Measurements from ENCODE around the gene SDHB. TPM values are rescaled to one million over a fixed set of nuclear protein-coding genes. Genes with fewer than 3 reads are reported as not detected.

SDHB gene
- total and polyA plus RNA-seq, 2 experiments from 2014 or later: 126 to 156 TPM

DNA sequence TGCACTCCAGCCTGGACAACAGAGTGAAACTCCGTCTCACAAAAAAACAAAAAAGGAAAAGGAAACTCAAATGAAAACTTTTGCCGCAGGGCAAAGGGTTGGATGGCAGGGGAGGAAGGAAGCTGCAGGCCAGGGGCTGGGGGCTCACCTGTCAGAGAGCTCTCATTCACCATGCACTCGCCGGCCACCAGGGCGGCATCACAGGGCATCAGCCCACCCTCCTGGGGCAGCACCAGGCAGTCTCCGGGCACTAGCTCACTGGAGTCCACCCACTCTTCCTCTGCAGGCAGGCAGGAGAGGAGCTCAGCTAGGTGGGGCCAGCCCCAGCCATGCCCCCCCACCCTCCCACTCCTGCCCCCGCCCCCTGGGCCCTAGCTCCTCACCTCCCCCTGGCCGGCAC, 54.0 kb downstream of the SDHB start:
- H3K27me3 ChIP-seq: no peaks in the 10 kb centered on the region
- peaks cover 5% of the 10 kb centered on the region for H3K36me3 ChIP-seq
- no peaks in the 10 kb centered on the region for H3K4me1 ChIP-seq (ENCODE audit: low read depth)
- no peak overlapping the region for H3K4me3 ChIP-seq
- TF ChIP-seq, protein P1, sequence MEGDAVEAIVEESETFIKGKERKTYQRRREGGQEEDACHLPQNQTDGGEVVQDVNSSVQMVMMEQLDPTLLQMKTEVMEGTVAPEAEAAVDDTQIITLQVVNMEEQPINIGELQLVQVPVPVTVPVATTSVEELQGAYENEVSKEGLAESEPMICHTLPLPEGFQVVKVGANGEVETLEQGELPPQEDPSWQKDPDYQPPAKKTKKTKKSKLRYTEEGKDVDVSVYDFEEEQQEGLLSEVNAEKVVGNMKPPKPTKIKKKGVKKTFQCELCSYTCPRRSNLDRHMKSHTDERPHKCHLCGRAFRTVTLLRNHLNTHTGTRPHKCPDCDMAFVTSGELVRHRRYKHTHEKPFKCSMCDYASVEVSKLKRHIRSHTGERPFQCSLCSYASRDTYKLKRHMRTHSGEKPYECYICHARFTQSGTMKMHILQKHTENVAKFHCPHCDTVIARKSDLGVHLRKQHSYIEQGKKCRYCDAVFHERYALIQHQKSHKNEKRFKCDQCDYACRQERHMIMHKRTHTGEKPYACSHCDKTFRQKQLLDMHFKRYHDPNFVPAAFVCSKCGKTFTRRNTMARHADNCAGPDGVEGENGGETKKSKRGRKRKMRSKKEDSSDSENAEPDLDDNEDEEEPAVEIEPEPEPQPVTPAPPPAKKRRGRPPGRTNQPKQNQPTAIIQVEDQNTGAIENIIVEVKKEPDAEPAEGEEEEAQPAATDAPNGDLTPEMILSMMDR (IDR thresholded peaks at IDR 0.05; ENCODE audit: low read depth, low read length): no peak
- H3K9me3 ChIP-seq (ENCODE audit: low read depth): no peaks in the 10 kb centered on the region
- H3K27ac ChIP-seq: no peak overlapping the region
- DNase-seq (ENCODE audit: low read depth in 1 of 2, low spot score in 1 of 2): no peak

DNA sequence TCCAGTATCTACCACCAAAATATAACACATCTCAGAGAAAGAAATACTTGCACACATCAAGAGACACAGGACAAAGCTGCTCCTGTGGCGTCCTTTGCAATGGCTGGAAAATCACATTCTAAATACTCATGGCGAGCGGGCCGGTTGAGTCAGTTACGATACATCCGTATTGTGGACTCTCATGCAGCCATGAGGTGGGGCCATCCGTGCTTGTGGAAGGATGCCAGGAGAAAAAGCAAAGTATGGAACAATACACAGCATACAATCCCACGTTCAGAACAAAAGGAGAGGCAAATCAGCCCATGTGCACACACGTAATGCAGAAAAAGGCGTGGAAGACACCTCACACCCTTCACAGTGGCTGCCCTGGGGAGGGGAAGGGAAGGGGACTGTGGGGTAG, 55.2 kb downstream of the SDHB start:
- Histone ChIP-seq H3K27ac (no peak overlapping the region), H3K27me3 (no peaks in the 10 kb centered on the region), H3K36me3 (peaks cover 2% of the 10 kb centered on the region), H3K9me3 (ENCODE audit: low read depth) (no peaks in the 10 kb centered on the region), H3K4me3 (no peak overlapping the region), H3K4me1 (ENCODE audit: low read depth) (no peaks in the 10 kb centered on the region)
- DNase-seq (ENCODE audit: low read depth in 1 of 2, low spot score in 1 of 2): no peak
- TF ChIP-seq, protein P1 (IDR thresholded peaks at IDR 0.05; ENCODE audit: low read depth, low read length): no peak

DNA sequence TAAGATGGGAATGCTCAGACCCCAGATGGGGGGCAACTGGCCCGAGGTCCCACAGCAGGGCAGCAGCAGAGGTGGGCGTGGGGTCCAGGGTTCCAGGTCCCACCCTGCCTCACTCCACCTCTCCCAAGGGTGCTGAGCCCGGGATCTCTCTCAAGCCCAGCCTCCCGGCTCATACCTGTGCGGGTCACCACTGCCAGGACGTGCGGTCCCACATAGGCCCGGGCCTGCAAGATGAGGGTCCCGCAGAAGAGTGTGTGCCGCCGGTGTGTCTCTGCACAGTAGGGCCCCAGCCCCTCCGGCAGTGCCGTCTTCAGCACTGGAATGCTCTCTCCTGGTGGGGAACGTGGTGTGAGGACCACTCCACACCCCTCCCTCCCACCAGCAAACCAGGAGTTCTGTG, 57.0 kb downstream of the SDHB start:
- H3K36me3 ChIP-seq: no peaks in the 10 kb centered on the region
- no peaks in the 10 kb centered on the region for H3K4me1 ChIP-seq (ENCODE audit: low read depth)
- TF ChIP-seq, protein P1 (IDR thresholded peaks at IDR 0.05; ENCODE audit: low read depth, low read length): no peak
- no peaks in the 10 kb centered on the region for H3K9me3 ChIP-seq (ENCODE audit: low read depth)
- DNase-seq (ENCODE audit: low read depth in 1 of 2, low spot score in 1 of 2): no peak
- no peak overlapping the region for H3K4me3 ChIP-seq
- no peak overlapping the region for H3K27ac ChIP-seq
- H3K27me3 ChIP-seq: no peaks in the 10 kb centered on the region

DNA sequence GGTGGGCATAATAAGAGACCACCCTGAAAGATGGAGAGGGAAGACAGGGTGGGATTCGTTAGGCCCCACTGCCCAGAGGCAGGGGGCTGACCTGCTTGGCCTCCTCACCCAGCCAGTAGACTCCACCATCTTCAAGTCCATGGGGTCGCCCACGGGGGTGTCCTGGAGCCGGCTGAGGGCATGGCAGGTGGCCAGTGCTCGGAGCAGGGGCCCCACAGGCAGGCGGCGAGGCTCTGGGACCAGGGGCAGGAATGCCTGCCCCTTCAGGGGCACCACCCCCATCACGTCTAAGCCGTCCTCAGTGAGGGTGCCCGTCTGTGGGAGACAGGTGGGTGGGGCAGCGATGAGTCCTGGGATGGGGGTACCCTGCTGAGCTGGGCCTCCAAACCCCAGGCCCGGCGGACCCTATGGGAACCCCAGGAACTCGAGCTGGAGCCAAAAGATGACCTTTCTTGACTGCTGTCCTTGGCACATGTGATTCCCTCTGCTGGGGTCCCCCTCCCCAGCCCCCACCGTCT, 60.3 kb downstream of the SDHB start:
- Histone ChIP-seq H3K4me3 (no peak overlapping the region), H3K27me3 (no peaks in the 10 kb centered on the region), H3K9me3 (ENCODE audit: low read depth) (no peaks in the 10 kb centered on the region), H3K27ac (no peak overlapping the region), H3K4me1 (ENCODE audit: low read depth) (no peaks in the 10 kb centered on the region), H3K36me3 (no peaks in the 10 kb centered on the region)
- no peak for DNase-seq (ENCODE audit: low read depth in 1 of 2, low spot score in 1 of 2)
- TF ChIP-seq, protein P1 (IDR thresholded peaks at IDR 0.05; ENCODE audit: low read depth, low read length): no peak

DNA sequence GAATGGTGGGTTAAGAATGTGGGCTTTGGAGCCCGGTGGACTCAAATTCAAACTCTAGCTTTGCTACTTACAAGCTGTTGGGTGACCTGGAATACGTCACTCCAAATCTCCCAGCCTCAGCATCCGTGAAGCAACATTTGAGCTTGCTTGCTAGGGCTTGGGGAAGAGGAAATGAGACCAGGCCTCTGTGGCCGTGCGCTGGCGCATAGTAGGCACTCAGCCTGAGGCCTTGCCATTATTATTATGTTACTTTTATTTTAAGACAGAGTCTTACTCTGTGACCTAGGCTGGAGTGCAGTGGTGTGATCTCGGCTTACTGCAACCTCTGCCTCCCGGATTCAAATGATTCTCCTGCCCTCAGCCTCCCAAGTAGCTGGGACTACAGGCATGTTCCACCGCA, 61.2 kb downstream of the SDHB start:
- H3K9me3 ChIP-seq (ENCODE audit: low read depth): no peaks in the 10 kb centered on the region
- H3K36me3 ChIP-seq: no peaks in the 10 kb centered on the region
- H3K4me1 ChIP-seq (ENCODE audit: low read depth): no peaks in the 10 kb centered on the region
- TF ChIP-seq, protein P1 (IDR thresholded peaks at IDR 0.05; ENCODE audit: low read depth, low read length): no peak
- no peaks in the 10 kb centered on the region for H3K27me3 ChIP-seq
- no peak overlapping the region for H3K4me3 ChIP-seq
- no peak overlapping the region for H3K27ac ChIP-seq
- DNase-seq (ENCODE audit: low read depth in 1 of 2, low spot score in 1 of 2): no peak

DNA sequence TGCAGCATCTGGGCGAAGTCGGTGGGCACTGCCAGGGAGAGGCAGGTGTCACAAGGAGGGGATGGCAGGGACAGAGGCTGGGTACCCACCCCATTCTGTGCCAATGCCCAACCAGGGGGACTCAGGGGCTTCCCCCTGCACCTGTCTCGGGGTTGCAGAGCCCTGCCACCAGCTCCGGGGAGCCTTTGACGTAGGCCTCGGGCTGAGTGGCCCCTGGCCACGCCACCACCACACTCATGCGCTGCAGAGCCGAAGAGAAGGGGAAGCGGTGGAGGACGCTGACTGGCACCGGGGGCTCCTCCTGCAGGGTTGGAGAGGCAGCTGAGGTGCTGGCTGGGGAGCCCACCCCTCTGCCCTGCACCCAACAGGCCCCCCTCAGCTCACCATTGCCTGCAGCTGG, 61.7 kb downstream of the SDHB start:
- H3K9me3 ChIP-seq (ENCODE audit: low read depth): no peaks in the 10 kb centered on the region
- TF ChIP-seq, protein P1 (IDR thresholded peaks at IDR 0.05; ENCODE audit: low read depth, low read length): no peak
- no peak for DNase-seq (ENCODE audit: low read depth in 1 of 2, low spot score in 1 of 2)
- H3K27ac ChIP-seq: no peak overlapping the region
- H3K27me3 ChIP-seq: no peaks in the 10 kb centered on the region
- H3K36me3 ChIP-seq: no peaks in the 10 kb centered on the region
- no peaks in the 10 kb centered on the region for H3K4me1 ChIP-seq (ENCODE audit: low read depth)
- H3K4me3 ChIP-seq: no peak overlapping the region
